Adrenal gland (tissue), 12 donors: ENCODE data around the gene KRT222. TPM values are rescaled to one million over a fixed set of nuclear protein-coding genes. Genes with fewer than 3 reads are reported as not detected.

Source experiments
- DNase-seq, 7 donors: peaks; one replicate each; pipeline ENCODE4 v3.0.0-alpha.2; 2019 to 2020
- H3K27ac ChIP-seq, 5 donors: fragments of 200-600 bp; sonication (generic) in 4 of 5; 1 replicate in 3 of 5; 2 replicates in 2 of 5; pipeline versions ENCODE4 v1.5.1 to v1.8.0; 2016 to 2020; ENCODE audit warnings: mild to moderate bottlenecking in 1 of 5
- H3K27me3 ChIP-seq: fragments of 200-600 bp; 2 replicates; pipeline ENCODE4 v1.8.0; 2021
- H3K36me3 ChIP-seq, 2 donors: fragments of 200-600 bp; replicated peaks in 1 of 2; 1 replicate in 1 of 2; 2 replicates in 1 of 2; pipeline versions ENCODE4 v1.5.1 to v1.8.0; 2018 to 2022
- H3K4me1 ChIP-seq, 2 donors: fragments of 200-600 bp; replicated peaks in 1 of 2; 1 replicate in 1 of 2; 2 replicates in 1 of 2; pipeline versions ENCODE4 v1.5.1 to v1.8.0; 2018 to 2021
- H3K4me3 ChIP-seq, 4 donors: fragments of 200-600 bp; sonication (generic) in 3 of 4; one replicate each; pipeline ENCODE4 v1.5.1; 2016 to 2018
- H3K9me3 ChIP-seq, 3 donors: fragments of 200-600 bp; sonication (generic) in 1 of 3; replicated peaks in 1 of 3; 1 replicate in 2 of 3; 2 replicates in 1 of 3; pipeline versions ENCODE4 v1.5.1 to v1.8.0; 2016 to 2021
- CTCF ChIP-seq, 6 experiments: fragments of 450-650 bp in 4 of 6; fragments of 200-600 bp in 2 of 6; sonication (generic) in 1 of 6; IDR thresholded peaks; 1 replicate in 5 of 6; 2 replicates in 1 of 6; pipeline versions ENCODE4 v1.5.1 to v1.8.0; 2016 to 2021; ENCODE audit warnings: antibody characterized with exemption in 6 of 6, mild to moderate bottlenecking in 2 of 6, moderate library complexity in 1 of 6
- POLR2A ChIP-seq, 2 donors: fragments of 450-650 bp; IDR thresholded peaks; one replicate each; pipeline ENCODE4 v1.6.1; 2017; ENCODE audit warnings: antibody characterized with exemption in 2 of 2, mild to moderate bottlenecking in 2 of 2, moderate library complexity in 1 of 2
- WGBS, 4 donors: extraction: QIAGEN DNeasy Blood & Tissue Kit in 2 of 4; methylation state at CpG; one replicate each; pipeline versions ENCODE4 v1.1.5 to v1.1.7; 2013 to 2017; 5-methylcytosine and 5-hydroxymethylcytosine counted together
- intact Hi-C, 2 donors: fragments of 100-400 bp; cut with DNase I; formaldehyde crosslinking; loops; one replicate each; pipeline versions ENCODE4 v1.14.1 to v1.15.0; 2022 to 2023
- polyA plus RNA-seq, 3 donors: library from polyadenylated mRNA; stranded (reverse); fragments of 200-250 nt in 2 of 3; fragments of 350-450 nt in 1 of 3; fragmentation: Illumina TruSeq in 1 of 3; extraction: RNeasy Lipid Tissue Mini Kit (QIAGEN cat#74804) in 1 of 3; gene quantifications; one replicate each; pipeline ENCODE4 v1.2.3, GENCODE V29; 2013 to 2014
- total RNA-seq, 9 donors: library from RNA; depleted of rRNA in 4 of 9; stranded (reverse); fragments of >200 nt in 4 of 9; fragments of 120-200 nt in 1 of 9; fragmentation: NEBNext Ultra II Directional in 1 of 9; extraction: Animal tissue kit (Norgen Biotek cat#: 25700) in 1 of 9; gene quantifications; one replicate each; pipeline versions ENCODE4 v1.1.0 to v1.2.4, GENCODE V29; 2013 to 2023
- donor health status: healthy with polysubstance abuse.
- donor health status: Bipolar disorder and iron deficiency.
- donor health status: DM: yes; HTN: yes; CAD: no.
- donor health status: DM: no; HTN: no; CAD: no.
- donor health status: DM: no; HTN: no; CAD: no.
- donor health status: DM: yes; HTN: yes; CAD: no.

KRT222 gene
- total and polyA plus RNA-seq, 12 donors = 0.69 to 10.7 (median 3.3) TPM

- H3K27me3 ChIP-seq = no peaks in the 10 kb centered on the region
- no peak for DNase-seq
- intact Hi-C loops = no loop called here
These were observed 1.4 kb upstream of the KRT222 start for GRCh38 chr17:40666331-40666730.

GRCh38 chr17:40663252-40663651 lies 1.7 kb downstream of the KRT222 start:
- 74 to 90% (median 79%) methylated on average over 3 of the region's 3 CpGs for WGBS, 4 donors
- Histone ChIP-seq H3K27me3 (no peaks in the 10 kb centered on the region), H3K27ac (no peak overlapping the region), H3K36me3 (no peaks in the 10 kb centered on the region), H3K4me1 (peaks cover 0 to 9% of the 10 kb centered on the region in 2 donors), H3K9me3 (no peaks in the 10 kb centered on the region), H3K4me3 (no peak overlapping the region)
- intact Hi-C loops = no loop called here
- DNase-seq = no peak
- TF ChIP-seq POLR2A (IDR thresholded peaks at IDR 0.05) (no peak), CTCF (IDR thresholded peaks at IDR 0.05) (no peak)

More at GRCh38 chr17:40666331-40666730, 1.4 kb upstream of the KRT222 start:
- no peak for TF ChIP-seq POLR2A (IDR thresholded peaks at IDR 0.05)
- TF ChIP-seq CTCF (IDR thresholded peaks at IDR 0.05) = no peak
- Histone ChIP-seq H3K36me3 (no peaks in the 10 kb centered on the region), H3K27ac (no peak overlapping the region), H3K9me3 (no peaks in the 10 kb centered on the region), H3K4me1 (peaks cover 0 to 9% of the 10 kb centered on the region in 2 donors), H3K4me3 (no peak overlapping the region)

GRCh38 chr17:40659911-40660310 lies 5.1 kb downstream of the KRT222 start:
- no peak for DNase-seq
- Histone ChIP-seq H3K27me3 (no peaks in the 10 kb centered on the region), H3K36me3 (no peaks in the 10 kb centered on the region), H3K27ac (no peak overlapping the region), H3K4me1 (peaks cover 0 to 6% of the 10 kb centered on the region in 2 donors), H3K9me3 (no peaks in the 10 kb centered on the region), H3K4me3 (no peak overlapping the region)
- TF ChIP-seq POLR2A (IDR thresholded peaks at IDR 0.05) (no peak), CTCF (IDR thresholded peaks at IDR 0.05) (no peak)
- intact Hi-C loops = no loop called here
- WGBS, 4 donors = 83 to 90% (median 86%) methylated on average over 7 of the region's 7 CpGs

- intact Hi-C loops = no loop called here
- TF ChIP-seq CTCF (IDR thresholded peaks at IDR 0.05) = no peak
- no peak for TF ChIP-seq POLR2A (IDR thresholded peaks at IDR 0.05)
- no peak overlapping the region for H3K4me3 ChIP-seq
- no peaks in the 10 kb centered on the region for H3K9me3 ChIP-seq
- H3K36me3 ChIP-seq = no peaks in the 10 kb centered on the region
- DNase-seq = no peak
- no peaks in the 10 kb centered on the region for H3K4me1 ChIP-seq
- H3K27me3 ChIP-seq = no peaks in the 10 kb centered on the region
- H3K27ac ChIP-seq = no peak overlapping the region
These were observed 6.6 kb downstream of the KRT222 start for GRCh38 chr17:40658396-40658795.
